ENCODE data around the gene RPL36.

RPL36 gene

DNA sequence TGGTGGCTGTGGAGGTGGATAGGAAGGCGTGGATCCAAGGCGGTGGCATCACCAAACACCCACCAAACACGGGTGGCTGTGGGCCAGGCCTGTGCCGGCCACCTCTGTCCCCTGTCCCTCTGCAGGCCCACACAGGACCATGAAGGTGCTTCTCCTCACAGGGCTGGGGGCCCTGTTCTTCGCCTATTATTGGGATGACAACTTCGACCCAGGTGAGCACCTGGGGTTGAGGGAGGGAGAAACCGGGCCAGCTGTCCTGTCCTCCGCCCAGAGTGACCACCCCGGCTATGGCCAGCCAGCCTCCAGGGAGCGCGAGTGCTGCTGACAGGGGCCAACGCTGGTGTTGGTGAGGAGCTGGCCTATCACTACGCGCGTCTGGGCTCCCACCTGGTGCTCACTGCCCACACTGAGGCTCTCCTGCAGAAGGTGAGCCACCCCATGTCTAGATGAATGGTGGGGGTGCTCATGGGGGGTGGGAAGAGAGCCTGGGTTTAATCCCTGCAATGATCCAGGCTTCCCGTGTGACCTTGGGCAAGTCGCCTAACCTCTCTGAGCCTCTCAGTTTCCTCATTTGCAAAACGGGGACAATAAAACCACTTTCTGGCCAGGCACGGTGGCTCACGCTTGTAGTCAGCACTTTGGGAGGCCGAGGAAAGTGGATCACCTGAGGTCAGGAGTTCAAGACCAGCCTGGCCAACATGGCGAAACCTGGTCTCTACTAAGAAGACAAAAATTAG is 5.2 kb upstream of the RPL36 start:
- Histone ChIP-seq H3K36me3 (replicated peaks; ENCODE audit: insufficient read depth, low read length) (no peaks in the 10 kb centered on the region), H4K20me1 (ENCODE audit: insufficient read depth, low read length) (no peaks in the 10 kb centered on the region), H3K27ac (ENCODE audit: low read length) (no peak overlapping the region), H3K4me3 (ENCODE audit: low read length) (no peak overlapping the region), H3K9me2 (replicated peaks; ENCODE audit: insufficient read depth, low read length) (no peaks in the 10 kb centered on the region), H2AFZ (ENCODE audit: low read length) (no peak overlapping the region), H3F3A (ENCODE audit: insufficient read depth, low read length) (peaks cover 14% of the 10 kb centered on the region), H3K27me3 (replicated peaks; ENCODE audit: insufficient read depth, low read length) (peaks cover 14% of the 10 kb centered on the region), H3K79me2 (ENCODE audit: low read length) (peaks cover 4% of the 10 kb centered on the region), H3K4me2 (ENCODE audit: low read depth, low read length) (no peak overlapping the region), H3K4me1 (ENCODE audit: low read length) (peaks cover 13% of the 10 kb centered on the region), H3K9me3 (replicated peaks; ENCODE audit: insufficient read depth, low read length) (no peaks in the 10 kb centered on the region), H3K9ac (ENCODE audit: low read length) (no peak overlapping the region)
- no peak for DNase-seq
- TF ChIP-seq EZH2 (optimal IDR thresholded peaks at IDR 0.05; ENCODE audit: low read depth, low read length) (no peak), EZH2phosphoT487 (IDR thresholded peaks at IDR 0.05; ENCODE audit: low read length) (no peak)
- TF ChIP-seq, protein P1, sequence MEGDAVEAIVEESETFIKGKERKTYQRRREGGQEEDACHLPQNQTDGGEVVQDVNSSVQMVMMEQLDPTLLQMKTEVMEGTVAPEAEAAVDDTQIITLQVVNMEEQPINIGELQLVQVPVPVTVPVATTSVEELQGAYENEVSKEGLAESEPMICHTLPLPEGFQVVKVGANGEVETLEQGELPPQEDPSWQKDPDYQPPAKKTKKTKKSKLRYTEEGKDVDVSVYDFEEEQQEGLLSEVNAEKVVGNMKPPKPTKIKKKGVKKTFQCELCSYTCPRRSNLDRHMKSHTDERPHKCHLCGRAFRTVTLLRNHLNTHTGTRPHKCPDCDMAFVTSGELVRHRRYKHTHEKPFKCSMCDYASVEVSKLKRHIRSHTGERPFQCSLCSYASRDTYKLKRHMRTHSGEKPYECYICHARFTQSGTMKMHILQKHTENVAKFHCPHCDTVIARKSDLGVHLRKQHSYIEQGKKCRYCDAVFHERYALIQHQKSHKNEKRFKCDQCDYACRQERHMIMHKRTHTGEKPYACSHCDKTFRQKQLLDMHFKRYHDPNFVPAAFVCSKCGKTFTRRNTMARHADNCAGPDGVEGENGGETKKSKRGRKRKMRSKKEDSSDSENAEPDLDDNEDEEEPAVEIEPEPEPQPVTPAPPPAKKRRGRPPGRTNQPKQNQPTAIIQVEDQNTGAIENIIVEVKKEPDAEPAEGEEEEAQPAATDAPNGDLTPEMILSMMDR (IDR thresholded peaks at IDR 0.05; ENCODE audit: low read length) = no peak

DNA sequence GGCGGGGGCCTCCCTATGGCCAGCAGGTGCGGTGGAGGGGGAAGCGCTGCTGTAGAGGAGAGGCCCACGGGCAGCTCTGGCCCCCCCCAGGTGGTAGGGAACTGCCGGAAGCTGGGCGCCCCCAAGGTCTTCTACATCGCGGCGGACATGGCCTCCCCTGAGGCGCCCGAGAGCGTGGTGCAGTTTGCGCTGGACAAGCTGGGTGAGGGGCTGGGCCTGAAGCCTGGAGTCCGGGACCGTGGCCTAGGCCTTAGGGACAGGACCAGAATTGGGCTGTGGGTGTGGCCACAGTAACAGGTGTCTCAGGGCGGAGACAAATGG is 3.8 kb upstream of the RPL36 start:
- Histone ChIP-seq H3K27me3 (replicated peaks; ENCODE audit: insufficient read depth, low read length) (peaks cover 14% of the 10 kb centered on the region), H2AFZ (ENCODE audit: low read length) (peak overlapping the region; percentile 63), H4K20me1 (ENCODE audit: insufficient read depth, low read length) (peaks cover 7% of the 10 kb centered on the region; the same call in 1 of the 2 replicates), H3K36me3 (replicated peaks; ENCODE audit: insufficient read depth, low read length) (no peaks in the 10 kb centered on the region; the same call in 1 of the 2 replicates), H3K4me3 (ENCODE audit: low read length) (peak overlapping the region; percentile 61), H3K79me2 (ENCODE audit: low read length) (peaks cover 13% of the 10 kb centered on the region), H3F3A (ENCODE audit: insufficient read depth, low read length) (peaks cover 26% of the 10 kb centered on the region), H3K9ac (ENCODE audit: low read length) (peak overlapping the region; percentile 67; the same call in 1 of the 2 replicates), H3K4me1 (ENCODE audit: low read length) (peaks cover 10% of the 10 kb centered on the region; the same call in 1 of the 2 replicates), H3K9me3 (replicated peaks; ENCODE audit: insufficient read depth, low read length) (no peaks in the 10 kb centered on the region), H3K4me2 (ENCODE audit: low read depth, low read length) (peak overlapping the region; percentile 80), H3K9me2 (replicated peaks; ENCODE audit: insufficient read depth, low read length) (no peaks in the 10 kb centered on the region), H3K27ac (ENCODE audit: low read length) (peak overlapping the region; percentile 61; the same call in 1 of the 2 replicates)
- TF ChIP-seq, protein P1 (IDR thresholded peaks at IDR 0.05; ENCODE audit: low read length) = no peak
- DNase-seq = no peak

GRCh38 chr19:5686647-5687359 is 3.3 kb upstream of the RPL36 start:
- Histone ChIP-seq H3K4me3 (ENCODE audit: low read length) (peak overlapping the region; percentile 61), H3K79me2 (ENCODE audit: low read length) (peaks cover 18% of the 10 kb centered on the region), H2AFZ (ENCODE audit: low read length) (peak overlapping the region; percentile 85), H3F3A (ENCODE audit: insufficient read depth, low read length) (peaks cover 26% of the 10 kb centered on the region), H3K9me2 (replicated peaks; ENCODE audit: insufficient read depth, low read length) (no peaks in the 10 kb centered on the region), H3K27me3 (replicated peaks; ENCODE audit: insufficient read depth, low read length) (peaks cover 12% of the 10 kb centered on the region), H3K9ac (ENCODE audit: low read length) (peak overlapping the region; percentile 67), H3K36me3 (replicated peaks; ENCODE audit: insufficient read depth, low read length) (peaks cover under 1% of the 10 kb centered on the region; the same call in 1 of the 2 replicates), H3K27ac (ENCODE audit: low read length) (peak overlapping the region; percentile 61; the same call in 1 of the 2 replicates), H4K20me1 (ENCODE audit: insufficient read depth, low read length) (peaks cover 10% of the 10 kb centered on the region), H3K4me1 (ENCODE audit: low read length) (peaks cover 11% of the 10 kb centered on the region), H3K4me2 (ENCODE audit: low read depth, low read length) (peak overlapping the region; percentile 80), H3K9me3 (replicated peaks; ENCODE audit: insufficient read depth, low read length) (no peaks in the 10 kb centered on the region)
- TF ChIP-seq, protein P1 (IDR thresholded peaks at IDR 0.05; ENCODE audit: low read length) = peak; percentile 96
- TF ChIP-seq EZH2 (optimal IDR thresholded peaks at IDR 0.05; ENCODE audit: low read depth, low read length) (no peak), EZH2phosphoT487 (IDR thresholded peaks at IDR 0.05; ENCODE audit: low read length) (no peak)
- DNase-seq = peak; percentile 98
